Activated CD4-positive, alpha-beta T cell treated with anti-CD3 and anti-CD28 coated beads, Interleukin-2, amount 50 U/mL, for 1 hour (primary cell): Measurements from ENCODE around the gene MTHFSD.
"Not testable (repeated sequence)": the region's sequence is repeated elsewhere in the genome, so short reads cannot be mapped to it uniquely, and the experiment has no call there.

ENCODE experiments used
- DNase-seq: peaks from one replicate; pipeline ENCODE4 v3.0.0-alpha.2; 2020

Gene MTHFSD

GRCh38 chr16:86554917-86555703, at the start of gene MTHFSD:
TSS of gene MTHFSD (minus strand) at chr16:86555235. CDS start at chr16:86555184, 51 bp downstream.
- peak; percentile 96 for DNase-seq

GRCh38 chr16:86604436-86605193, 49.6 kb upstream of the MTHFSD start:
- DNase-seq: peak; percentile 25

- DNase-seq: no peak
These were observed 47.5 kb upstream of the MTHFSD start for GRCh38 chr16:86602521-86602920.

GRCh38 chr16:86601356-86601755, 46.3 kb upstream of the MTHFSD start:
- DNase-seq: no peak

GRCh38 chr16:86598607-86599565, 43.9 kb upstream of the MTHFSD start:
- DNase-seq: no peak

- no peak for DNase-seq
These were observed 43.0 kb upstream of the MTHFSD start for GRCh38 chr16:86597880-86598606.

GRCh38 chr16:86597126-86597879, 42.3 kb upstream of the MTHFSD start:
- no peak for DNase-seq

GRCh38 chr16:86595983-86596605, 41.1 kb upstream of the MTHFSD start:
- DNase-seq: no peak

GRCh38 chr16:86594721-86595120, 39.7 kb upstream of the MTHFSD start:
- no peak for DNase-seq

GRCh38 chr16:86593913-86594620, 39.0 kb upstream of the MTHFSD start:
- no peak for DNase-seq

GRCh38 chr16:86591270-86591669, 36.2 kb upstream of the MTHFSD start:
- no peak for DNase-seq

- DNase-seq: no peak
These were observed 35.6 kb upstream of the MTHFSD start for GRCh38 chr16:86590501-86591144.

GRCh38 chr16:86587955-86588354, 32.9 kb upstream of the MTHFSD start:
- DNase-seq: not testable (repeated sequence)

GRCh38 chr16:86587487-86587886, 32.5 kb upstream of the MTHFSD start:
- DNase-seq: no peak

- no peak for DNase-seq
These were observed 31.0 kb upstream of the MTHFSD start for GRCh38 chr16:86585821-86586611.

GRCh38 chr16:86584726-86585721, 30.0 kb upstream of the MTHFSD start:
- no peak for DNase-seq

GRCh38 chr16:86584071-86584685, 29.1 kb upstream of the MTHFSD start:
- DNase-seq: no peak
